ENCODE measurements around the gene ASPN. TPM values are rescaled to one million over a fixed set of nuclear protein-coding genes. Genes with fewer than 3 reads are reported as not detected.

The ASPN gene
- not detected for polyA plus RNA-seq

DNA sequence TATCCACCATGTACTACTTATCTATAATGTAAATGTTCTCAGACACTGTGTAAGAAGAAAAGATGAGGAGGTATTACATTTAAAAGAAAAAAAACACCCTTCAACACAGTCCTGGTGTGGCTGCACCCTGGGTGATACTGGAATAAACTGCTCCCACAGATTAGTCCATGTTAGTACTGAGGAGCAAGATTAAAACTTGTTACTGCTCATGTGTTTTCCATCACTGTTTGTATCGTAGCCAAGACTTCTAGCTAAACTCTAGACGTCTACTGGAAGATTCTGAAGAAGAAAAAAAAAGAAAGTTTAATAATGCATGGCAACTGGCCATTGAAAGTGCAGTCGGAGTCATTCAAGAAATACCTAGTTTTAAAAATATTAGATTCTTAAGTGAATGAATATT is at the start of gene ASPN:
Gene ASPN, minus strand, starts transcription at position 178 of the 400 bp plus-strand sequence.
- Mint-ChIP-seq H3K4me3 (no peak within 1 kb of the TSS), H3K9me3 (no peaks in the 10 kb centered on the region), H3K36me3 (no peaks in the 10 kb centered on the region), H3K4me1 (no peaks in the 10 kb centered on the region), H3K27ac (no peak within 1 kb of the TSS), H3K27me3 (ENCODE audit: low read depth in 3 of 3) (peaks cover 0 to 2% (median 0%) of the 10 kb centered on the region in 3 donors)
- DNase-seq: no peak

- Mint-ChIP-seq H3K27ac (no peak overlapping the region), H3K27me3 (ENCODE audit: low read depth in 3 of 3) (peaks cover 0 to 2% (median 0%) of the 10 kb centered on the region in 3 donors)
Observed at GRCh38 chr9:92530893-92531292, 48.6 kb upstream of the ASPN start.

DNA sequence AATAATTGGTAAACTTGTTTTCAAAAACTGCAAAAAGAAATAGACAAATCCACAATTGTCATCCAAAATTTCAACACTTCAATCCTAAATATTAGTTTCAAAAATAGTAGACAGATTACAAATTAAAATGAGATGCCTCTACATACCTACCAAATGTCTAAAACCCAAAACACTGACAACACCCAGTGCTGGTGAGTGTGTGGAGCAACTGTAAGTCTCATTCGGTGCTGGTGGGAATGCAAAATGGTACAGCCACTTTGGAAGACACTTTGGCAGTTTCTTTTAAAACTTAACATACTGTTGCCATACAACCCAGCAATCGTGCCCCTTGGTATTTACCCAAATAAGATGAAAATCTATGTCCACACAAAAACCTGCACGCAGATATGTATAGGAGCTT is 46.8 kb upstream of the ASPN start:
- peaks cover 0 to 3% (median 0%) of the 10 kb centered on the region in 6 donors for H3K9me3 Mint-ChIP-seq
- H3K4me1 Mint-ChIP-seq: no peaks in the 10 kb centered on the region
- H3K27me3 Mint-ChIP-seq (ENCODE audit: low read depth in 3 of 3): peaks cover 0 to 2% (median 2%) of the 10 kb centered on the region in 3 donors
- H3K4me3 Mint-ChIP-seq: no peak overlapping the region
- no peak for DNase-seq
- H3K27ac Mint-ChIP-seq: no peak overlapping the region
- peaks cover 0 to 9% (median 5%) of the 10 kb centered on the region in 3 donors for H3K36me3 Mint-ChIP-seq

More at GRCh38 chr9:92530893-92531292, 48.6 kb upstream of the ASPN start:
- H3K4me1 Mint-ChIP-seq: no peaks in the 10 kb centered on the region
- DNase-seq: no peak
- no peak overlapping the region for H3K4me3 Mint-ChIP-seq
- H3K9me3 Mint-ChIP-seq: peaks cover 0 to 3% (median 0%) of the 10 kb centered on the region in 6 donors
- H3K36me3 Mint-ChIP-seq: peaks cover 0 to 9% (median 5%) of the 10 kb centered on the region in 3 donors

GRCh38 chr9:92528522-92528849 is 46.2 kb upstream of the ASPN start:
- Mint-ChIP-seq H3K27ac (no peak overlapping the region), H3K9me3 (peaks cover 0 to 3% (median 0%) of the 10 kb centered on the region in 6 donors), H3K36me3 (peaks cover 0 to 9% (median 4%) of the 10 kb centered on the region in 3 donors), H3K27me3 (ENCODE audit: low read depth in 3 of 3) (peaks cover 0 to 2% (median 0%) of the 10 kb centered on the region in 3 donors), H3K4me1 (no peaks in the 10 kb centered on the region), H3K4me3 (no peak overlapping the region)
- no peak for DNase-seq

GRCh38 chr9:92527832-92528521 is 45.7 kb upstream of the ASPN start:
- Mint-ChIP-seq H3K9me3 (peaks cover 0 to 3% (median 0%) of the 10 kb centered on the region in 6 donors), H3K36me3 (peaks cover 0 to 5% (median 0%) of the 10 kb centered on the region in 3 donors), H3K27me3 (ENCODE audit: low read depth in 3 of 3) (peaks cover 0 to 2% (median 1%) of the 10 kb centered on the region in 3 donors), H3K27ac (no peak overlapping the region), H3K4me1 (no peaks in the 10 kb centered on the region), H3K4me3 (no peak overlapping the region)
- no peak for DNase-seq

GRCh38 chr9:92527291-92527828 is 45.1 kb upstream of the ASPN start:
- H3K4me1 Mint-ChIP-seq: no peaks in the 10 kb centered on the region
- no peak overlapping the region for H3K4me3 Mint-ChIP-seq
- peaks cover 0 to 2% (median 0%) of the 10 kb centered on the region in 3 donors for H3K36me3 Mint-ChIP-seq

DNA sequence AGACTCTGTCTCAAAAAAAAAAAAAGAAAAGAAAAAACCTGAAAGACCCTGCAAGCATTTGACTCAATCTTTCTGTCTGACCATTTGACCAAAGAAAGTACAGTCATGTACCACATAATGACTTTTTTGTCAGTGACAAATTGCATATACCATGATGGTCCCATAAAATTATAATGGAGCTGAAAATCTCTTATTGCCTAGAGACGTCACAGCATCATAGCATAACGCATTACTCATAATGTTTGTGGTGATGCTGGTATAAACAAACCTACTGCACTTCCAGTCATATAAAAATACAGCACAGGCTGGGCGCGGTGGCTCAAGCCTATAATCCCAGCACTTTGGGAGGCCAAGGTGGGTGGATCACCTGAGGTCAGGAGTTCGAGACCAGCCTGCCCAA is 43.0 kb upstream of the ASPN start:
- no peak for DNase-seq
- Mint-ChIP-seq H3K27ac (no peak overlapping the region), H3K27me3 (ENCODE audit: low read depth in 3 of 3) (peaks cover 0 to 2% (median 1%) of the 10 kb centered on the region in 3 donors), H3K36me3 (no peaks in the 10 kb centered on the region), H3K4me3 (no peak overlapping the region), H3K9me3 (no peaks in the 10 kb centered on the region), H3K4me1 (no peaks in the 10 kb centered on the region)

More at GRCh38 chr9:92527291-92527828, 45.1 kb upstream of the ASPN start:
- peaks cover 0 to 2% (median 0%) of the 10 kb centered on the region in 6 donors for H3K9me3 Mint-ChIP-seq
- DNase-seq: no peak
- H3K27ac Mint-ChIP-seq: no peak overlapping the region
- H3K27me3 Mint-ChIP-seq (ENCODE audit: low read depth in 3 of 3): peaks cover 0 to 2% (median 1%) of the 10 kb centered on the region in 3 donors

DNA sequence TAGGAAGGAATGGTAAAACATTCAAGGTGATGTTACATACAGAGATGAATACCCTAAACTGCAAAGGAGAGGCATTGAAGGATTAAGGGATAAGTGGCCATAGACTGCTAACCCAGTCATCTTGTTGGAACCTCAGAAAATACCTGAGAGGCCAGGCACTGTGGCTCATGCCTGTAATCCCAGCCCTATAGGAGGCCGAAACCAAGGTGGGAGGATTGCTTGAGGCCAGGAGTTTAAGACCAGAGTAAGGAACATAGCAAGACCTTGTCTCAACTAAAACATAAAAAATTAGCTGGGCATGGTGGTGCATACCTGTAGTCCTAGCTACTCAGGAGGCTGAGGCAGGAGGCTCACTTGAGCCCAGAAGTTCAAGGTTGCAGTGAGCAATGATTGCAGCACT is 42.6 kb upstream of the ASPN start:
- H3K4me3 Mint-ChIP-seq: no peak overlapping the region
- peaks cover 0 to 2% (median 1%) of the 10 kb centered on the region in 3 donors for H3K27me3 Mint-ChIP-seq (ENCODE audit: low read depth in 3 of 3)
- no peaks in the 10 kb centered on the region for H3K9me3 Mint-ChIP-seq
- H3K27ac Mint-ChIP-seq: no peak overlapping the region
- DNase-seq: no peak
- H3K36me3 Mint-ChIP-seq: no peaks in the 10 kb centered on the region
- no peaks in the 10 kb centered on the region for H3K4me1 Mint-ChIP-seq

- H3K4me3 Mint-ChIP-seq: no peak overlapping the region
- H3K9me3 Mint-ChIP-seq: no peaks in the 10 kb centered on the region
- no peaks in the 10 kb centered on the region for H3K4me1 Mint-ChIP-seq
Observed at GRCh38 chr9:92522983-92523970, 41.0 kb upstream of the ASPN start.

DNA sequence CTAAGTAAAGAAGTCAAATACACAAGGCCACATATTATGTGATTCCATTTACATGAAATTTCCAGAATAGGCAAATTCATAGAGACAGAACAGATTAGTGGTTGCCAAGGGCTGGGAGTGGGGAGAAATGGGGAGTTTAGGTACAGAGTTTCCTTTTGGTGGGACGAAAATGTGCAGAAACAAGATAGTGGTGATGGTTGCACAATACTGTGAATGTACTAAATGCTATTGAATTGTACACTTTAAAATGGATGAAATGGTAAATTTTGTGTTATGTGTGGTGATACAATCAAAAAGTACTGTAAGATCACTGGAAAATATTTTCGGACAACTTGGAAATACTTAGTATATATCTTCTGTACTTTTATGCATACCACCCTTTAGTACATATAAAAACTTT is 38.5 kb upstream of the ASPN start:
- no peaks in the 10 kb centered on the region for H3K9me3 Mint-ChIP-seq
- no peak for DNase-seq
- H3K27ac Mint-ChIP-seq: no peak overlapping the region
- no peak overlapping the region for H3K4me3 Mint-ChIP-seq
- H3K4me1 Mint-ChIP-seq: no peaks in the 10 kb centered on the region
- peaks cover 0 to 2% (median 1%) of the 10 kb centered on the region in 3 donors for H3K27me3 Mint-ChIP-seq (ENCODE audit: low read depth in 3 of 3)
- H3K36me3 Mint-ChIP-seq: peaks cover 0 to 4% (median 0%) of the 10 kb centered on the region in 3 donors

More at GRCh38 chr9:92522983-92523970, 41.0 kb upstream of the ASPN start:
- peaks cover 0 to 4% (median 0%) of the 10 kb centered on the region in 3 donors for H3K36me3 Mint-ChIP-seq
- no peak for DNase-seq
- peaks cover 0 to 2% (median 1%) of the 10 kb centered on the region in 3 donors for H3K27me3 Mint-ChIP-seq (ENCODE audit: low read depth in 3 of 3)
- no peak overlapping the region for H3K27ac Mint-ChIP-seq

GRCh38 chr9:92518199-92518598 is 35.9 kb upstream of the ASPN start:
- Mint-ChIP-seq H3K4me1 (no peaks in the 10 kb centered on the region), H3K9me3 (no peaks in the 10 kb centered on the region), H3K4me3 (no peak overlapping the region), H3K36me3 (peaks cover 0 to 4% (median 0%) of the 10 kb centered on the region in 3 donors), H3K27ac (no peak overlapping the region), H3K27me3 (ENCODE audit: low read depth in 3 of 3) (no peaks in the 10 kb centered on the region)
- DNase-seq: no peak

DNA sequence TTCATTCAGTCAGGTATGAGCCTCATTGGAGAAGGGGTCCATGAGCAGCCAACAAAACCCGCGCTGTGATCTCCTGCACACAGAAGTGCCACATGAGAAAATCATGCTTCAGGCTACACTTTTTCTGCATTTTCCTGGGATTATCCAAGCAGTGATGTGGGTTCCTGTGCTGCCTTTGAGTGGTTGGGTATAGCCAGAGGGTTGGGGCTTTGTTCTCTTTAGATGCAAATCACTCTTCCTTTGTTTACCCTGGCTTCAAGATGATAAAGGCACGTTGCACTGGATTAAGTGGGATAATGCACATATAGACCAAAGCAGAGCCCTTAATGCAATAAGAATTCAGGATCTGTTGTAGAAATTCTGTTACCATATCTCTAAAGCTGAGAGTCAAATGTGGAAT is 34.7 kb upstream of the ASPN start:
- Mint-ChIP-seq H3K4me1 (no peaks in the 10 kb centered on the region), H3K36me3 (peaks cover 0 to 4% (median 0%) of the 10 kb centered on the region in 3 donors), H3K4me3 (no peak overlapping the region), H3K27ac (no peak overlapping the region), H3K27me3 (ENCODE audit: low read depth in 3 of 3) (no peaks in the 10 kb centered on the region), H3K9me3 (no peaks in the 10 kb centered on the region)
- no peak for DNase-seq

DNA sequence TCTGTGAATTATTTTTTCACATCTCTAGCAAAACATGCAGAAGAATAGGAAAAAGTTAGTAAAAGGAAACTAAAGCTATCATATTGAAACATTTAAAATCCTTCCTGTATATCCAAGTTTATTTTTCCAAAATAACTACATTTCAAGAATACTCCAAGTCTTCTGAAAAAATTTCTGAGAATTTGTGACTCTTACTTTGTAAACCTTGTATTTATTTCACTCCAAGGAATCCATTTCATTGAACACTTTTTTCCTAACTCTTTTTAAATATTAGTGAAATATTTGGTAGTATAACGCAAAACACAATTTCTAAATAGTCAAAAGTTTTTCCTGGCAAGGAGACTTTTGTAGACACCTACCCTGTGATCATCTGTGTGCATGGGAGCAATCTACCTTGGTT is 34.2 kb upstream of the ASPN start:
- Mint-ChIP-seq H3K36me3 (peaks cover 0 to 4% (median 0%) of the 10 kb centered on the region in 3 donors), H3K27ac (no peak overlapping the region), H3K4me1 (no peaks in the 10 kb centered on the region), H3K9me3 (no peaks in the 10 kb centered on the region), H3K27me3 (ENCODE audit: low read depth in 3 of 3) (no peaks in the 10 kb centered on the region), H3K4me3 (no peak overlapping the region)
- no peak for DNase-seq

GRCh38 chr9:92514635-92515034 is 32.3 kb upstream of the ASPN start:
- no peak overlapping the region for H3K4me3 Mint-ChIP-seq
- no peaks in the 10 kb centered on the region for H3K27me3 Mint-ChIP-seq (ENCODE audit: low read depth in 3 of 3)
- no peak overlapping the region for H3K27ac Mint-ChIP-seq
- DNase-seq: no peak
- no peaks in the 10 kb centered on the region for H3K4me1 Mint-ChIP-seq
- H3K9me3 Mint-ChIP-seq: no peaks in the 10 kb centered on the region
- peaks cover 0 to 4% (median 0%) of the 10 kb centered on the region in 3 donors for H3K36me3 Mint-ChIP-seq
